Panc1 (cell line): ENCODE results near the gene NHS. TPM values are rescaled to one million over a fixed set of nuclear protein-coding genes. Genes with fewer than 3 reads are reported as not detected.

ENCODE experiments used
- ATAC-seq: fragments of 200-7000 bp; cut with Tn5 transposase; 2 replicates; pipeline ENCODE4 v1.9.1; 2020; ENCODE audit warnings: mild to moderate bottlenecking, moderate library complexity
- BruUV-seq: library from RNA; stranded (reverse); fragments of 400-500 nt; replicated peaks from 2 replicates; lab custom pipeline; 2021; lab: Mats Ljungman, UMichigan
- CTCF ChIA-PET: fragments of 300-600 bp; sonication (Branson Sonifier 250); formaldehyde crosslinking; loops from one replicate; lab custom pipeline; 2022; ENCODE audit warnings: antibody characterized with exemption; lab: Charles Lee
- POLR2A ChIA-PET: fragments of 300-600 bp; sonication (Branson Sonifier 250); formaldehyde crosslinking; loops from one replicate; lab custom pipeline; 2022; ENCODE audit warnings: antibody characterized with exemption; lab: Charles Lee
- DNase-seq: peaks from one replicate; pipeline ENCODE4 v3.0.0-alpha.2; 2010; ENCODE audit warnings: low read depth, low spot score
- H3K27ac ChIP-seq: 2 replicates; pipeline ENCODE4 v1.5.1; 2011; ENCODE audit warnings: mild to moderate bottlenecking, low read length, inconsistent platforms
- H3K27me3 ChIP-seq: fragments of 200-500 bp; sonication (Bioruptor generic); 2 replicates; pipeline ENCODE4 v1.6.0; 2014; ENCODE audit warnings: low read length, inconsistent platforms; ENCODE audit not compliant: control insufficient read depth, insufficient read depth
- H3K36me3 ChIP-seq: fragments of 200-500 bp; sonication (Bioruptor generic); 2 replicates; pipeline ENCODE4 v1.5.1; 2014; ENCODE audit warnings: inconsistent platforms, mild to moderate bottlenecking, low read length, moderate library complexity; ENCODE audit not compliant: control insufficient read depth, insufficient read depth
- H3K4me1 ChIP-seq: 2 replicates; pipeline ENCODE4 v1.5.1; 2011; ENCODE audit warnings: inconsistent platforms, mild to moderate bottlenecking, low read length, moderate library complexity; ENCODE audit not compliant: control insufficient read depth, insufficient read depth
- H3K4me3 ChIP-seq, 2 experiments: 2 replicates each; pipeline ENCODE4 v1.5.1; 2011 to 2012; ENCODE audit warnings: low read depth in 2 of 2, low read length in 2 of 2, mild to moderate bottlenecking in 2 of 2, inconsistent platforms in 1 of 2, moderate library complexity in 1 of 2
- H3K9me3 ChIP-seq: fragments of 200-500 bp; sonication (Bioruptor generic); 2 replicates; pipeline ENCODE4 v1.5.1; 2014; ENCODE audit warnings: low read depth, mild to moderate bottlenecking, inconsistent platforms, low read length, moderate library complexity; ENCODE audit not compliant: control insufficient read depth, insufficient read depth
- POLR2AphosphoS5 ChIP-seq: IDR thresholded peaks from 2 replicates; pipeline ENCODE4 v1.6.1; 2012; ENCODE audit warnings: mild to moderate bottlenecking, low read depth, low read length, moderate library complexity
- REST ChIP-seq, 2 experiments: IDR thresholded peaks; 2 replicates each; pipeline ENCODE4 v1.6.1; 2011 to 2012; ENCODE audit warnings: low read depth in 2 of 2, control low read depth in 1 of 2, low read length in 1 of 2, mild to moderate bottlenecking in 1 of 2, moderate library complexity in 1 of 2; ENCODE audit not compliant: insufficient read depth in 1 of 2
- SIN3A ChIP-seq: IDR thresholded peaks from 2 replicates; pipeline ENCODE4 v1.6.1; 2012; ENCODE audit warnings: low read depth, mild to moderate bottlenecking, low read length, moderate library complexity, borderline replicate concordance; ENCODE audit not compliant: insufficient read depth
- TCF7L2 ChIP-seq: IDR thresholded peaks from 2 replicates; pipeline ENCODE4 v1.6.1; 2011; ENCODE audit warnings: mild to moderate bottlenecking, low read depth, low read length, inconsistent platforms
- in situ Hi-C: cut with HindIII; loops from 2 replicates; pipeline ENCODE4 v1.10.0; 2016; ENCODE audit warnings: low sequenced_read_pairs, low pct_unique_long_range_greater_than_20kb
- intact Hi-C: fragments of 100-400 bp; cut with micrococcal nuclease; formaldehyde crosslinking; loops from one replicate; pipeline ENCODE4 v1.10.0; 2022; ENCODE audit not compliant: unreplicated experiment
- total RNA-seq: library from RNA; stranded (reverse); gene quantifications from one replicate; pipeline ENCODE4 v1.2.1, GENCODE V29; 2021; ENCODE audit not compliant: unreplicated experiment
- TF ChIP-seq, protein P1 (sequence below): fragments of 450-650 bp; IDR thresholded peaks from 2 replicates; pipeline ENCODE4 v1.5.1; 2017; ENCODE audit warnings: mild to moderate bottlenecking

Gene NHS
- total RNA-seq, 1 experiment from 2014 or later, result 0.80 TPM

DNA sequence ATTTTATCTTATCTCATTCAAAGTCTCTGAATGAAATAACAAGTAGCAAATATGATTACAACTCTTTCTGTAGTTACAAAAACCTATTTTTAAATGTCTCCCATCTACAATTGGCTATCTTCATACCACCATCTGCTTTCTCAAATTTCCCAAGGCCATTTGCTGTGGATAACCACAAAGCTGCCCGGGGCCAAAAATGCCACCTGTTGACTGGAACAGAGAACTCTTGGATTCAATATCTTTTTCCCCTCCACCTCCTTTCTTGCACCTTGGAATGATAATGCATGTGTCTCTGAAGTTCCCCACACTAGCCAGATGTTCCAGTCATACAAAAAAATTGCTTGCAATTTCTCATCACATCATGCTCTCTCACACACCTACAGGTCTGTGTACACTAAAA is 269.0 kb downstream of the NHS start:
- intact Hi-C loops, result no loop called here
- ATAC-seq, result no peak
- CTCF ChIA-PET, result no interaction called here

GRCh38 chrX:17654116-17654515 is 279.1 kb downstream of the NHS start:
- ATAC-seq, result no peak
- no TSS peak for BruUV-seq

More for the DNA sequence above, 269.0 kb downstream of the NHS start:
- Histone ChIP-seq H3K4me1 (no peaks in the 10 kb centered on the region), H3K36me3 (no peaks in the 10 kb centered on the region), H3K4me3 (no peak overlapping the region), H3K27me3 (no peaks in the 10 kb centered on the region), H3K9me3 (no peaks in the 10 kb centered on the region), H3K27ac (no peak overlapping the region)
- TF ChIP-seq, protein P1, sequence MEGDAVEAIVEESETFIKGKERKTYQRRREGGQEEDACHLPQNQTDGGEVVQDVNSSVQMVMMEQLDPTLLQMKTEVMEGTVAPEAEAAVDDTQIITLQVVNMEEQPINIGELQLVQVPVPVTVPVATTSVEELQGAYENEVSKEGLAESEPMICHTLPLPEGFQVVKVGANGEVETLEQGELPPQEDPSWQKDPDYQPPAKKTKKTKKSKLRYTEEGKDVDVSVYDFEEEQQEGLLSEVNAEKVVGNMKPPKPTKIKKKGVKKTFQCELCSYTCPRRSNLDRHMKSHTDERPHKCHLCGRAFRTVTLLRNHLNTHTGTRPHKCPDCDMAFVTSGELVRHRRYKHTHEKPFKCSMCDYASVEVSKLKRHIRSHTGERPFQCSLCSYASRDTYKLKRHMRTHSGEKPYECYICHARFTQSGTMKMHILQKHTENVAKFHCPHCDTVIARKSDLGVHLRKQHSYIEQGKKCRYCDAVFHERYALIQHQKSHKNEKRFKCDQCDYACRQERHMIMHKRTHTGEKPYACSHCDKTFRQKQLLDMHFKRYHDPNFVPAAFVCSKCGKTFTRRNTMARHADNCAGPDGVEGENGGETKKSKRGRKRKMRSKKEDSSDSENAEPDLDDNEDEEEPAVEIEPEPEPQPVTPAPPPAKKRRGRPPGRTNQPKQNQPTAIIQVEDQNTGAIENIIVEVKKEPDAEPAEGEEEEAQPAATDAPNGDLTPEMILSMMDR, result no peak
- TF ChIP-seq TCF7L2, result no peak
- TF ChIP-seq REST (IDR thresholded peaks at IDR 0.05; ENCODE audit: insufficient read depth in 1 of 2, low read depth in 2 of 2, low read length in 1 of 2), result no peak
- no peak for TF ChIP-seq POLR2AphosphoS5
- no peak for TF ChIP-seq SIN3A
- no peak for DNase-seq
- BruUV-seq, result no TSS peak
- in situ Hi-C loops, result no loop called here
- POLR2A ChIA-PET, result no interaction called here

More at GRCh38 chrX:17654116-17654515, 279.1 kb downstream of the NHS start:
- in situ Hi-C loops (no loop called here), intact Hi-C loops (no loop called here)
- Histone ChIP-seq H3K4me3 (no peak overlapping the region), H3K36me3 (no peaks in the 10 kb centered on the region), H3K9me3 (no peaks in the 10 kb centered on the region), H3K27me3 (no peaks in the 10 kb centered on the region), H3K27ac (no peak overlapping the region), H3K4me1 (no peaks in the 10 kb centered on the region)
- TF ChIP-seq REST (IDR thresholded peaks at IDR 0.05; ENCODE audit: insufficient read depth in 1 of 2, low read depth in 2 of 2, low read length in 1 of 2), result no peak
- TF ChIP-seq, protein P1, result no peak
- no peak for DNase-seq
- CTCF ChIA-PET, result no interaction called here
- POLR2A ChIA-PET, result no interaction called here
